A673 (cell line): ENCODE data around the gene SCRG1. TPM values are rescaled to one million over a fixed set of nuclear protein-coding genes. Genes with fewer than 3 reads are reported as not detected.

Experiments
- BruUV-seq: library from RNA; stranded (reverse); fragments of 400-500 nt; replicated peaks from 2 replicates; lab custom pipeline; 2021; lab: Mats Ljungman, UMichigan
- CTCF ChIA-PET: fragments of 300-600 bp; sonication (Branson Sonifier 250); formaldehyde crosslinking; loops from one replicate; lab custom pipeline; 2022; ENCODE audit warnings: antibody characterized with exemption; lab: Charles Lee
- POLR2A ChIA-PET: fragments of 300-600 bp; sonication (Branson Sonifier 250); formaldehyde crosslinking; loops from one replicate; lab custom pipeline; 2022; ENCODE audit warnings: antibody characterized with exemption; ENCODE audit not compliant: low non-redundant PET; lab: Charles Lee
- DNase-seq: peaks from one replicate; pipeline ENCODE4 v3.0.0-alpha.2; 2015; ENCODE audit warnings: low spot score
- H3K27ac ChIP-seq: fragments of 200-600 bp; sonication (generic); 2 replicates; pipeline ENCODE4 v1.5.1; 2016; ENCODE audit warnings: mixed run types, low read depth, mild to moderate bottlenecking, mixed read lengths, antibody characterized with exemption, low read length; ENCODE audit not compliant: poor library complexity, severe bottlenecking
- H3K27me3 ChIP-seq: fragments of 200-600 bp; sonication (generic); replicated peaks from 2 replicates; pipeline ENCODE4 v1.6.1; 2017; ENCODE audit warnings: mixed run types, low read depth, mild to moderate bottlenecking, mixed read lengths, antibody characterized with exemption, low read length; ENCODE audit not compliant: insufficient read depth, poor library complexity
- H3K36me3 ChIP-seq: fragments of 200-600 bp; sonication (generic); 2 replicates; pipeline ENCODE4 v1.6.1; 2016; ENCODE audit warnings: mixed run types, mild to moderate bottlenecking, mixed read lengths, antibody characterized with exemption, low read length; ENCODE audit not compliant: insufficient read depth, poor library complexity, severe bottlenecking
- H3K4me1 ChIP-seq: fragments of 200-600 bp; sonication (generic); 2 replicates; pipeline ENCODE4 v1.6.1; 2017; ENCODE audit warnings: mixed run types, mild to moderate bottlenecking, mixed read lengths, antibody characterized with exemption, low read length; ENCODE audit not compliant: insufficient read depth, poor library complexity, severe bottlenecking
- H3K4me3 ChIP-seq: fragments of 200-600 bp; sonication (generic); 2 replicates; pipeline ENCODE4 v1.5.1; 2016; ENCODE audit warnings: low read depth, mixed run types, mild to moderate bottlenecking, mixed read lengths, low read length; ENCODE audit not compliant: poor library complexity, severe bottlenecking
- H3K9me3 ChIP-seq: fragments of 200-600 bp; sonication (generic); 2 replicates; pipeline ENCODE4 v1.6.1; 2016; ENCODE audit warnings: mixed run types, low read depth, mild to moderate bottlenecking, mixed read lengths, antibody characterized with exemption, low read length; ENCODE audit not compliant: poor library complexity, severe bottlenecking
- CTCF ChIP-seq: fragments of 300-800, 200-600 bp; sonication (generic); conservative IDR thresholded peaks from 2 replicates; pipeline ENCODE4 v1.5.1; 2017; ENCODE audit warnings: low read depth, mild to moderate bottlenecking, antibody characterized with exemption, low read length, moderate library complexity, mixed read lengths
- EZH2 ChIP-seq: fragments of 200-600 bp; sonication (generic); IDR thresholded peaks from 2 replicates; pipeline ENCODE4 v1.6.1; 2017; ENCODE audit warnings: borderline replicate concordance, low read depth, mild to moderate bottlenecking, mixed read lengths, antibody characterized with exemption, low read length; ENCODE audit not compliant: poor library complexity, severe bottlenecking
- intact Hi-C: fragments of 100-400 bp; cut with micrococcal nuclease; formaldehyde crosslinking; loops from one replicate; pipeline ENCODE4 v1.10.0; 2022; ENCODE audit not compliant: unreplicated experiment
- total RNA-seq: library from RNA; stranded (reverse); gene quantifications from 2 replicates; pipeline ENCODE4 v1.2.3, GENCODE V29; 2021

Gene SCRG1
- total RNA-seq, 1 experiment from 2014 or later = 0.09 TPM

- ChIA-PET CTCF (interaction anchor here (0.6 to 0.9 kb wide), 3 partner anchors 30 to 53 kb away, joined by 4 read pairs; no protein-coding TSS in a partner anchor), POLR2A (interaction anchor here (0.7 to 2.3 kb wide), 2 partner anchors 31 to 37 kb away, joined by 4 to 11 read pairs; partner anchors contain the start of gene HMGB2)
- H3K9me3 ChIP-seq = no peaks in the 10 kb centered on the region
- H3K36me3 ChIP-seq = peaks cover 26% of the 10 kb centered on the region
- intact Hi-C loops = loop anchor here (2.0 to 5.0 kb wide), 2 partner anchors 37 to 41 kb away; partner anchors contain the start of gene HMGB2
- no peak for TF ChIP-seq EZH2
- TF ChIP-seq CTCF = no peak
- H3K27ac ChIP-seq = peak overlapping the region; percentile 90
- H3K4me1 ChIP-seq = peaks cover 18% of the 10 kb centered on the region
- no TSS peak for BruUV-seq
- no peaks in the 10 kb centered on the region for H3K27me3 ChIP-seq
- DNase-seq = peak; percentile 82
- H3K4me3 ChIP-seq = peak overlapping the region; percentile 91
Measured at GRCh38 chr4:173371292-173372192, 27.4 kb downstream of the SCRG1 start.

GRCh38 chr4:173370477-173371291, 28.2 kb downstream of the SCRG1 start, which contains the start of gene SAP30:
Gene SAP30 (plus strand): TSS chr4:173370954. CDS start chr4:173371183, 229 bp downstream.
- ChIA-PET CTCF (interaction anchor here (0.6 to 1.2 kb wide), 5 partner anchors 29 to 107 kb away, joined by 3 to 5 read pairs (median 4); no protein-coding TSS in a partner anchor), POLR2A (interaction anchor here (0.6 to 2.3 kb wide), 5 partner anchors 35 to 783 kb away, joined by 3 to 30 read pairs (median 5); partner anchors contain the start of gene HMGB2)
- Histone ChIP-seq H3K9me3 (no peaks in the 10 kb centered on the region), H3K27me3 (no peaks in the 10 kb centered on the region), H3K4me3 (peak within 1 kb of the TSS; percentile 91), H3K4me1 (peaks cover 18% of the 10 kb centered on the region), H3K27ac (peak within 1 kb of the TSS; percentile 90), H3K36me3 (peaks cover 19% of the 10 kb centered on the region)
- intact Hi-C loops = loop anchor here (2.0 to 5.0 kb wide), 2 partner anchors 36 to 42 kb away; partner anchors contain the start of gene HMGB2
- TF ChIP-seq CTCF = no peak
- no peak for TF ChIP-seq EZH2
- no TSS peak for BruUV-seq
- peak; percentile 99 for DNase-seq

- TF ChIP-seq EZH2 (no peak), CTCF (no peak)
- intact Hi-C loops = loop anchor here (2.0 to 5.0 kb wide), 2 partner anchors 35 to 42 kb away; partner anchors contain the start of gene HMGB2
Measured at GRCh38 chr4:173370130-173370476, 28.8 kb downstream of the SCRG1 start.

More at GRCh38 chr4:173370130-173370476, 28.8 kb downstream of the SCRG1 start:
- Histone ChIP-seq H3K4me1 (peaks cover 18% of the 10 kb centered on the region), H3K4me3 (peak overlapping the region; percentile 91), H3K9me3 (no peaks in the 10 kb centered on the region), H3K36me3 (peaks cover 13% of the 10 kb centered on the region), H3K27ac (peak overlapping the region; percentile 63), H3K27me3 (no peaks in the 10 kb centered on the region)
- no peak for DNase-seq
- CTCF ChIA-PET = interaction anchor here (0.7 to 1.2 kb wide), 4 partner anchors 39 to 108 kb away, joined by 3 to 5 read pairs (median 4); no protein-coding TSS in a partner anchor
- BruUV-seq = no TSS peak
- POLR2A ChIA-PET = interaction anchor here (0.6 to 2.3 kb wide), 5 partner anchors 36 to 784 kb away, joined by 3 to 30 read pairs (median 5); partner anchors contain the start of gene HMGB2
